Spleen (tissue), 11 donors: ENCODE results near the gene RSPH9. TPM values are rescaled to one million over a fixed set of nuclear protein-coding genes. Genes with fewer than 3 reads are reported as not detected.
"Not testable (repeated sequence)": the region's sequence is repeated elsewhere in the genome, so short reads cannot be mapped to it uniquely, and the experiment has no call there.

ENCODE experiments used
- DNase-seq: peaks from one replicate; pipeline ENCODE4 v3.0.0-alpha.2; 2020
- H3K27ac ChIP-seq, 8 donors: fragments of 200-600 bp; sonication (generic) in 7 of 8; 1 replicate in 4 of 8; 2 replicates in 4 of 8; pipeline versions ENCODE4 v1.5.0 to v1.8.0; 2016 to 2021; ENCODE audit warnings: inconsistent platforms in 4 of 8, mild to moderate bottlenecking in 4 of 8, moderate library complexity in 1 of 8
- H3K27me3 ChIP-seq, 7 donors: fragments of 200-600 bp; sonication (generic) in 6 of 7; replicated peaks in 1 of 7; 1 replicate in 4 of 7; 2 replicates in 3 of 7; pipeline versions ENCODE4 v1.5.0 to v1.8.0; 2016 to 2021; ENCODE audit warnings: inconsistent platforms in 3 of 7, mild to moderate bottlenecking in 1 of 7
- H3K36me3 ChIP-seq, 6 donors: fragments of 200-600 bp; sonication (generic) in 5 of 6; 1 replicate in 4 of 6; 2 replicates in 2 of 6; pipeline versions ENCODE4 v1.5.0 to v1.8.0; 2016 to 2021; ENCODE audit warnings: inconsistent platforms in 2 of 6
- H3K4me1 ChIP-seq, 6 donors: fragments of 200-600 bp; sonication (generic) in 5 of 6; 1 replicate in 3 of 6; 2 replicates in 3 of 6; pipeline versions ENCODE4 v1.5.0 to v1.8.0; 2016 to 2021; ENCODE audit warnings: inconsistent platforms in 3 of 6
- H3K4me3 ChIP-seq, 8 donors: fragments of 200-600 bp; sonication (generic) in 7 of 8; 1 replicate in 4 of 8; 2 replicates in 4 of 8; pipeline versions ENCODE4 v1.5.0 to v1.8.0; 2016 to 2021; ENCODE audit warnings: inconsistent platforms in 4 of 8, mild to moderate bottlenecking in 4 of 8, moderate library complexity in 2 of 8
- H3K9me3 ChIP-seq, 8 donors: fragments of 200-600 bp; sonication (generic) in 7 of 8; 1 replicate in 4 of 8; 2 replicates in 4 of 8; pipeline versions ENCODE4 v1.5.0 to v1.8.0; 2016 to 2021; ENCODE audit warnings: inconsistent platforms in 4 of 8
- CTCF ChIP-seq, 11 experiments: fragments of 200-600 bp in 7 of 11; fragments of 450-650 bp in 4 of 11; sonication (generic) in 4 of 11; IDR thresholded peaks in 8 of 11; conservative IDR thresholded peaks in 3 of 11; 1 replicate in 7 of 11; 2 replicates in 4 of 11; pipeline versions ENCODE4 v1.4.0 to v1.8.0; 2016 to 2021; ENCODE audit warnings: antibody characterized with exemption in 11 of 11, inconsistent platforms in 4 of 11, mild to moderate bottlenecking in 1 of 11
- POLR2A ChIP-seq, 3 donors: fragments of 450-650 bp; IDR thresholded peaks; one replicate each; pipeline ENCODE4 v1.5.1; 2017; ENCODE audit warnings: antibody characterized with exemption in 3 of 3, mild to moderate bottlenecking in 1 of 3
- POLR2AphosphoS5 ChIP-seq, 3 donors: sonication (generic); formaldehyde crosslinking; IDR thresholded peaks; one replicate each; pipeline ENCODE4 v1.5.1; 2017; ENCODE audit warnings: antibody characterized with exemption in 3 of 3
- WGBS, 5 donors: extraction: QIAGEN DNeasy Blood & Tissue Kit in 3 of 5; methylation state at CpG; one replicate each; pipeline versions ENCODE4 v1.1.5 to v1.1.7; 2013 to 2018; 5-methylcytosine and 5-hydroxymethylcytosine counted together
- intact Hi-C: fragments of 100-400 bp; cut with DNase I; formaldehyde crosslinking; loops from one replicate; pipeline ENCODE4 v1.15.0; 2023; ENCODE audit warnings: low total_unique reads
- polyA plus RNA-seq, 3 donors: library from polyadenylated mRNA; stranded (reverse); fragments of 200-250 nt; gene quantifications; one replicate each; pipeline ENCODE4 v1.2.1, GENCODE V29; 2013
- total RNA-seq, 7 donors: library from RNA; depleted of rRNA in 3 of 7; stranded (reverse); fragments of >200 nt in 3 of 7; fragmentation: NEBNext Ultra II Directional in 4 of 7; extraction: Animal tissue kit (Norgen Biotek cat#: 25700) in 4 of 7; gene quantifications; one replicate each; pipeline versions ENCODE4 v1.1.0 to v1.2.1, GENCODE V29; 2016 to 2021
- donor health status: healthy with polysubstance abuse.
- donor health status: DM: no; HTN: no; CAD: no; lungs with moderate emphysema.
- donor health status: DM: no; HTN: no; CAD: no.
- donor health status: Bipolar disorder and iron deficiency.
- donor health status: healthy.
- donor health status: DM: no; HTN: no; CAD: no.
- donor health status: DM: yes; HTN: yes; CAD: no.

Gene RSPH9
- total and polyA plus RNA-seq, 10 donors, result 0.17 to 0.63 (median 0.20) TPM; not detected in 3

DNA sequence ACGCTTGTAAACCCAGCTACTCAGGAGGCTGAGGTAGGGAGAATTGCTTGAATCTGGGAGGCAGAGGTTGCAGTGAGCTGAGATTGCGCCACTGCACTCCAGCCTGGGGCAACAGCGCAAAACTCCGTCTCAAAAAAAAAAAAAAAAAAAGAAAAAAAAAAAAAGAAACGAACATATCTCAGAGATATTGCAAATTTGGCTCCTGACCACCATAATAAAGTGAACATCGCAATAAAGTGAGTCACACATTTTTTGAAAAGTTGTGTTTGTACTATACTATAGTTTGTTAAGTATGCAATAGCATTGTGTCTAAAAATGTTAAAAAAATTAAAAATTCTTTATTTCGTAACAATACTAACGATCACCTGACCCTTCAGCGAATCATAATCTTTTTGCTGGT is 13.3 kb downstream of the RSPH9 start:
- no peak for DNase-seq
- Histone ChIP-seq H3K4me1 (no peaks in the 10 kb centered on the region), H3K27ac (no peak overlapping the region), H3K9me3 (peaks cover 0 to 9% (median 0%) of the 10 kb centered on the region in 8 donors), H3K27me3 (peaks cover 0 to 3% (median 0%) of the 10 kb centered on the region in 7 donors), H3K36me3 (no peaks in the 10 kb centered on the region), H3K4me3 (no peak overlapping the region)
- intact Hi-C loops, result no loop called here
- TF ChIP-seq CTCF (IDR thresholded peaks at IDR 0.05 in 8 of 11, conservative IDR thresholded peaks at IDR 0.05 in 3 of 11), result no peak
- TF ChIP-seq POLR2A (IDR thresholded peaks at IDR 0.05), result no peak
- TF ChIP-seq POLR2AphosphoS5 (IDR thresholded peaks at IDR 0.05), result no peak
- WGBS, 5 donors, result 84 to 96% (median 89%) methylated on average over 9 of the region's 9 CpGs

DNA sequence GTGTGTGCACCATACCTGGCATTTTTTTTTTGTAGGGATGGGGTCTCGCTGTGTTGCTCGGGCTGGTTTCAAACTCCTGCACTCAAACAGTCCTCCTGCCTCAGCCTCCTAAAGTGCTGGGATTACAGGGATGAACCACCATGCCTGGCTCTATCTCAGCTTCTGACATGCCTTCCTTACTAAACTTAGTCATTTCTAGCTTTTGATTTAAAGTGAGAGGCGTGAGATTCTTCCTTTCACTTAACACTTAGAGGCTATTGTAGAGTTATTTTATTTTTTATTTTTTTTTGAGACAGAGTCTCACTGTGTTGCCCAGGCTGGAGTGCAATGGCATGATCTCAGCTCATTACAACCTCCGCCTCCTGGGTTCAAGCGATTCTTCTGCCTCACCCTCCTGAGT is 18.1 kb downstream of the RSPH9 start:
- H3K27ac ChIP-seq, DNase-seq, H3K27me3 ChIP-seq, H3K9me3 ChIP-seq, H3K36me3 ChIP-seq, H3K4me3 ChIP-seq: not testable (repeated sequence)
- intact Hi-C loops, result loop anchor here (10.0 kb wide), 1 partner anchor 92 kb away; no protein-coding TSS in a partner anchor
- peaks cover 6 to 13% (median 12%) of the 10 kb centered on the region in 6 donors for H3K4me1 ChIP-seq
- 84 to 91% (median 87%) methylated on average over 5 of the region's 5 CpGs for WGBS, 5 donors

- 86 to 100% (median 93%) methylated on average over 1 of the region's 1 CpG for WGBS, 5 donors
- H3K4me3 ChIP-seq, result no peak overlapping the region
- no peak for TF ChIP-seq POLR2AphosphoS5 (IDR thresholded peaks at IDR 0.05)
- TF ChIP-seq CTCF (IDR thresholded peaks at IDR 0.05 in 8 of 11, conservative IDR thresholded peaks at IDR 0.05 in 3 of 11), result no peak
- TF ChIP-seq POLR2A (IDR thresholded peaks at IDR 0.05), result no peak
- H3K9me3 ChIP-seq, result peaks cover 0 to 9% (median 0%) of the 10 kb centered on the region in 8 donors
- DNase-seq, result no peak
- peaks cover 0 to 15% (median 2%) of the 10 kb centered on the region in 6 donors for H3K36me3 ChIP-seq
- peaks cover 0 to 5% (median 0%) of the 10 kb centered on the region in 7 donors for H3K27me3 ChIP-seq
- intact Hi-C loops, result loop anchor here (5.0 to 10.0 kb wide), 2 partner anchors 89 to 412 kb away; no protein-coding TSS in a partner anchor
- peaks cover 11 to 37% (median 23%) of the 10 kb centered on the region in 6 donors for H3K4me1 ChIP-seq
- no peak overlapping the region for H3K27ac ChIP-seq
These were observed 20.5 kb downstream of the RSPH9 start for GRCh38 chr6:43665376-43665775.

DNA sequence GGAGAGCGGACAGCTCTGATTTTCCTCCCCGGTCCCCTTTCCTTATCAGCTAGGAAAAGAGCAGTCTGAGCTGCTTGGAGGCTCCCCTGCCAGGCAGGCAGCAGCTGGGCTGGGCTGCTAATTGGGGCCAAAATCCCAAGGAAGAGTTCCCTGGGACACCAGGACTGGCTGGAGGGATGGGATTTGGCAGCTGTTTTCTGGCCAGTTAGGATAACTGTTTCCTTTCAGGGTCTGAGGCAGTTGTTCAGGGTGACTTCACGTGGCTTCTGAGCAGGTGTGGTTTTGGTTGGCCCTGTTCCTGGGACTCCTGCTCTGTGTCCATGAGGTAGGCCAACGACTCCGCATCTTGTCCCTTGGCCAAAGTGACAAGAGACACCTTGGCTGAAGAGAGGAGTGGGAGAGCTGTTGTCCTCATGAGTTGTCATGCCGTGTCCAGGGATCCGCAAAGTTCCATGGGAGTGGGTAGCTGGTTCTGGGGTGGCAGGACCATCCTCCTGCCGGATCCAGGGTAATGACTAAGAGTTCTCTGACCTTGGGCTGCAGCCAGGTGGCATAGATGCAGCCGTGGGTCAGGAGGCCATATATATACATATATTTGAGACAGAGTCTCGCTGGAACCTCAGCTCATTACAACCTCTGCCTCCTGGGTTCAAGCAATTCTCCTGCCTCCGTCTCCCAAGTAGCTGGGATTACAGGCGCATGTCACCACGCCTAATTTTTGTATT is 21.5 kb downstream of the RSPH9 start:
- no peak for TF ChIP-seq CTCF (IDR thresholded peaks at IDR 0.05 in 8 of 11, conservative IDR thresholded peaks at IDR 0.05 in 3 of 11)
- TF ChIP-seq POLR2A (IDR thresholded peaks at IDR 0.05), result no peak
- no peak overlapping the region for H3K27ac ChIP-seq
- H3K36me3 ChIP-seq, result peaks cover 0 to 25% (median 10%) of the 10 kb centered on the region in 6 donors
- 56 to 79% (median 76%) methylated on average over 8 to 13 of the region's 13 CpGs for WGBS, 5 donors
- H3K27me3 ChIP-seq, result peaks cover 0 to 5% (median 0%) of the 10 kb centered on the region in 7 donors
- peaks cover 11 to 45% (median 23%) of the 10 kb centered on the region in 6 donors for H3K4me1 ChIP-seq
- no peak for DNase-seq
- no peak overlapping the region for H3K4me3 ChIP-seq
- intact Hi-C loops, result loop anchor here (5.0 to 10.0 kb wide), 2 partner anchors 88 to 411 kb away; no protein-coding TSS in a partner anchor
- peaks cover 0 to under 1% (median 0%) of the 10 kb centered on the region in 8 donors for H3K9me3 ChIP-seq
